GM18868 (cell line): ENCODE results near the gene MAGEL2.
A peak's percentile ranks its signal among the peaks of the same experiment; 100 is the strongest.

Experiments used
- ATAC-seq: cut with Tn5 transposase; IDR thresholded peaks from one replicate; pipeline ENCODE4 v1.9.1; 2021; ENCODE audit warnings: mild to moderate bottlenecking, moderate library complexity; ENCODE audit not compliant: unreplicated experiment

The MAGEL2 gene

DNA sequence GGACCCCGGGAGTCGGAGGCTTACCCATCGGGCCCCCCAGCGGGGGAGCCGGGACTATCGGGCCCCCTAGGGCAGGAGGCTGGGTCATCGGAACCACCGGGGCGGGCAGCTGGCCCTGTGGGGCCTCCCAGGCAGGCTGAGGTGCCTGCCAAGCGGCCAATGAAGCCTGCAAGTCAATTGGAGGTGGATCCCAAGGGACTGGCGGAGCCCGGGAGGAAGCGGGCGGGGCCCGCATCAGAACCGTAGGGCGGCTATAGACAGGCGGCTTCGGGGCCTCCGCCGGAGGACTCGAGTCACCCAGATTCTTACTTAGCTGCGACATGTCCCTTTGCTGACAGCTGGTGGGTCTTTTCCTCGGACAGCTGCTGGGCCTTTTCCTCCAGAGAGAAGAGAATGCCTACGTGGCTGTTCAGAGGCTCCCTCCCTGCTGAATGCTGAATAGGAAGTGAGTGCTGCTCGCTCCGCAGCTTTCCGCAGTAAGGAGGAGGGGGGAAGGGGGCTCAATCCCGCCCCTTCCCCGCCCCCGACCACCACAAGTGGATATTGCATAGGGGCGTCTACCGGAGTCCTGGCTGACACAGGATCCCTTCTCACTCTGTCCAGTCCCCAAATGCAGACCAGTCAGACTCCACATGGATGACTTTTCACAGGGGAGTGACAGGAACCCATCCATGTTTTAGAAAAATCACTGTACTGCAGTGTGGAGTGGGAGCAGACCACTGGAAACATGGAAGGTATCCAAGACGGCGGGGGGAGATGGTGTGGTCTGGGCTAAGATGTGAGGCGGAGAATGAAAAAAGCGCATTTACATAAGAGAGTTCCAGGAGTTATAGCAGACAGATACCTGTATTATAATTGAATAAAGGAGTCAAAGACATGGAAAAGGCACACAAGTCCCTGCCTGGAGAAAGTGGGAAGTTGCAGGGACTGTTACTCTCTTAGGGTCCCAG lies at the start of gene MAGEL2:
Gene MAGEL2, minus strand, starts transcription at position 447 of the 950 bp plus-strand sequence. Its CDS starts 125 bp downstream, at position 322.
- no peak for ATAC-seq

DNA sequence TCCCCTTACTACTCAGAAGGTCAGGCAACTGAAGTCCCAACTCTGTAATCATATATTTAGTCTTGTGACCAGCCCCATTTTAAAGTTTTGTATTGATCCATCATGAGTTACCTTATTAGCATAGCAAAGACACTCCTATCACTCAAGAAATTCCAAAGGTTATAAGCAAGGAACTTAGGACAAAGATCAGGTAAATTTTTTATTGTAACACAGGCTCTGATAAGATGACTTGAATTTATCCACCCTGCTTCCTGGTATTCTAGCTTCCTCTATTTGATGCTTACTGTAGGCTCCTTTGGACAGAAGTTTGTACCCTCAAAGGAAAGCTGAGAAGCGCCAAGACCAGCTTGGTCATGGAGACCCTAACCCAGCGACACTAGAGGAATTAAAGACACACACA lies 47.6 kb upstream of the MAGEL2 start:
- no peak for ATAC-seq

DNA sequence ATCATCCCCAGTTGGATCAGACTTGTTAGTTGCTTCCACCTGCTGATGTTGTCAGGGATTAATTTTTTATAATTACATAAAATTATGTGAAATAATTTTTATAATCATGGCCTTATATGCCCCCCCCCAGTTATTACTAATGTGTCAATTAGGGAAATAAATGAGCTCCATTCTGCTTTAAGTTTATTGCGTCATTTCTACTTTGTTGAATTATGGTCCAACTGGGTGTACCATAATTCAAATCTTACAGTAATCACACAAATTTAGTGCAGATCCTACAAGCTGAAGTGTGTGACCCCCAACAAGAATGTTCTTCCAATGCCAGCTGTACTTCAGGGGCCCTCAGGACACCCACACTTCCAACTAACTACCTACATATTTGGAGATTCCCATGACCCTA lies 46.9 kb upstream of the MAGEL2 start:
- ATAC-seq = no peak

DNA sequence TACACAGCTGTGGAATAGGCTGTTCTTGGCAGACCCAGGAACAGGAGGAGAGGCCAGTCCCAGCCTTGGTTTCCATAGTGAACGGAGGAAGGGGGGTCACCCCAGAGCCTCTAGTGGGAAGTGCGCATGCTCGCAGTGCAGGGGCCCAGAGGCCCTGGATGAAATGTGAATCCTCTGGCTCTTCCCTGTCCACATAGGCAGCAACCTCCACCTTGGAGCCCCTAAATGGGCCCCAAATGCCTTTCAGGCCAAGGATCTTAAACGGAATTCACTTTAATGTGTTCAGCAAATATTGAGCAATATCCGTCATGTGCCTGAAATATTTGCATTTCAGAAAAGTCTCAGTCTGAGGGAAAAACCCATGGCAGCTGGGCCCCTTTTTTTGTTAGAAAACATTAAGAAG lies 42.8 kb upstream of the MAGEL2 start:
- ATAC-seq = peak; percentile 52

DNA sequence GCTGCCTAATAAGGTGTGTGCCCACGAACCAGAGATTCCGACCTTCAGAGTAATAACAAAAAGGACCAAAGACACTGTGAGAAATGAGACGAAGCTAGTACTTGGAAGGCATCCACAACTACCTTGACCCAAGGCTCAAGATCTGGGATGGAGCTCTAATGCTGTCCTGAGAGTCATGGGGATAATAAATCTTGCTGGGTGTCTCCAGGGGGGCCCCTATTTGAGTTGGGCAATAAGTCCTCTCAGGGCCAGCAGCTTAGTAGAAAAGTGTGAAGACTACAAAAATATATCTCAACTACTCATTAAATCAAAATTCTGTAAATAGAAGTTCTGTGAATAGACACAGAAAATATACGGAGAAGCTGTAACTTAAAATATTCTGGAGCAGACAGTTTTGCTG lies 42.3 kb upstream of the MAGEL2 start:
- no peak for ATAC-seq

DNA sequence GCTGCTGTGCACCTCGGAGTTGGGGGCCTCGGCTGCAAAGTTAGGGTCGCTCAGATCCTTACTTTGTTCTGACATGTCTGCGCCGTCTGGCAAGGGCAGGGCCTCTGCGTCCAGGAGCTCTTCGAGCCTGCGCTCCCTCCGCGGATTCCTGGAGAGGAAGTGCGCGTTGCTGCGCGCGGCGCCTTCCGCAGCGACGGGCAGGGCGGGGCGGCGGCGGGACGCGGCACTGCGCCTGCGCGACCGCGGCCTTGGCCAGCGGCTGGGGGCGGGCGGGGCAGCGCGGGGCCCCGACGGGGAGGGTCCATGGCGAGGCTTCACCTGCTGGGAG lies 39.4 kb upstream of the MAGEL2 start, which contains the start of gene NDN:
Gene NDN, minus strand, starts transcription at position 163 of the 328 bp plus-strand sequence. Its CDS starts 88 bp downstream, at position 75.
- ATAC-seq = peak; percentile 65

- peak; percentile 18 for ATAC-seq
Measured at GRCh38 chr15:23686466-23687142, 38.9 kb upstream of the MAGEL2 start.

- no peak for ATAC-seq
Measured at GRCh38 chr15:23671481-23671880, 23.8 kb upstream of the MAGEL2 start.

DNA sequence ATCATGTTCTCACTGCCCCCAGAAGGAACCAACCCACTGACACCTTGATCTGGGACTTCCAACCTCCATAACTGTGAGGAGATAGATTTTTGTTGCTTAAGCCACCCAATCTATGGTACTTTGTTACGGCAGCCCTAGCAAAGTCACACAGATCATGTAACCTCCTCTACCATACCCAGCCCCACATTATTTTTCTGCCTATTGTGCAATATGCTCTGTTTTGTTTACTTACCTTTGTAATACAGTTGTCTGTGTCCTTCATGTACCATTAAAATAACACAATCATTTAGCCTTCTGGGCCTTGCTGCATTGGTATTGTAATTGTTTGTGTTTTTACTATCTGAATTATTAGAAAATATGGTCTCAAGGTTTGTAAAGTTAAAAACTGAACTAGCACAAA lies 23.3 kb upstream of the MAGEL2 start:
- no peak for ATAC-seq

GRCh38 chr15:23663232-23663631 lies 15.6 kb upstream of the MAGEL2 start:
- no peak for ATAC-seq

DNA sequence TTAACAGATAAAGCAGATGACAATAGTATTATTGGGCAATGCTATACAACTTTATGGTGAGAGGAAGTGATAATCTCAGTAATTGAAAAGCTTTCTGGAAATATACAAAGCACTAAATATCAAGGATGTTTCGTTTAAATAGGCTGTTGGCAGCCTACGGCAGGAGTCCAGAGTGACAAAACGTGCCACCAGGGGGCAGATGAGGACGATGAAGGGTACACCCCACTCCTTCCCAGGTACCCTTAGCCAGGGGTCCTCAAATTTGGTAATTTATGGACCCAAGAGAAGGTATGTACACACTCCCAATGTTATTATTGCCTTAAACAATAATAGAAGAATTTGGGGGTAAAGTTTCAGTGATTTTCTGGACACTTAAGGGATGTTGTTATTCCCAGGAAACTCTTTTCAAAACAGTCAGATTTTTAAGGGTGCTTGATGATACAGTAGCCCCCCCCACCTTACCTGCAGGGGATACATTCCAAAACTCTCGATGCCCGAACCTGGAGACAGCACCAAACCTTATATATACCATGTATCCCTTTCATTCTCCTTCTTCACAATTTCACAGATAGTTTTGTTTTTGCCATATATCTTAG lies 1.4 kb upstream of the MAGEL2 start:
- ATAC-seq = peak; percentile 50

DNA sequence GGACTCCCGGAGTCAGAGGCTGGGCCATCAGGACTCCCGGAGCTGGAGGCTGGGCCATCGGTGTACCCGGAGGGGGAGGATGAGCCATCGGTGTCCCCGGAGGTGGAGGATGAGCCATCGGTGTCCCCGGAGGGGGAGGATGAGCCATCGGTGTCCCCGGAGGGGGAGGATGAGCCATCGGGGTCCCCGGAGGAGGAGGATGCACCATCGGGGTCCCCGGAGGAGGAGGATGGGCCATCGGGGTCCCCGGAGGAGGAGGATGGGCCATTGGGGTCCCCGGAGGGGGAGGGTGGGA lies 719 bp downstream of the MAGEL2 start:
- no peak for ATAC-seq

DNA sequence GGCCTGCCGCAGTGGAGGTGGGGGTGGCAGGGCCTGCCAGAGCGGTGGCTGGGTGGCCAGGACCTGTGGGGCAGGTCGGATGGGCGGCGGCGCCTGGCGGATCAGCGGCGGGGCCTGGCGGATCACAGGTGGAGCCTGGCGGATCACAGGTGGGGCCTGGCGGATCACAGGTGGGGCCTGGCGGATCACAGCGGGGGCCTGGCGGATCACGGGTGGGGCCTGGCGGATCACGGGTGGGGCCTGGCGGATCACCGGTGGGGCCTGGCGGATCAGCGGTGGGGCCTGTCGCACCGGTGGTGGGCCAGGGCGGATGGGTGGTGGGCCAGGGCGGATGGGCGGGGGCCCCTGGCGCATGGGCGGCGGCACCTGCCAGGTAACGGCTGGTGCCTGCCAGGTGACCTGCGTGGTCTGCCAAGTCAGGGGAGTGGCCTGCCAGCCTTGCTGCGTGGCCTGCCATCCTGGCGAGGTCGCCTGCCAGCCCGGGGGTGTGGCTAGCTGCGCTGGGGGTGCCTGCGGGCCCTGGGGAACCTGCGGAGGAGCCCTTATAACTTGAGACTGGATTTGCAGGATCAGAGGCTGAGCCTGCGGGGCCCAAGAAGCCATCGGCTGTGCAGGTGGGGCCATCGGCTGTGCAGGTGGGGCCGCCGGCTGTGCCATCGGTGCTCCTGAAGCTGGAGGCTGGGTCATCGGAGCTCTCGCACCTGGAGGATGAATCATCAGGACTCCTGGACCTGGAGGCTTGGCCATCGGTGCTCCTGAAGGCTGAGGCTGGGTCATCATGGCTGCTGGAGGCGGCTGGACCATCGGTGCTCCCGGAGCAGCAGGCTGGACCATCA lies 1.3 kb downstream of the MAGEL2 start:
- no peak for ATAC-seq

DNA sequence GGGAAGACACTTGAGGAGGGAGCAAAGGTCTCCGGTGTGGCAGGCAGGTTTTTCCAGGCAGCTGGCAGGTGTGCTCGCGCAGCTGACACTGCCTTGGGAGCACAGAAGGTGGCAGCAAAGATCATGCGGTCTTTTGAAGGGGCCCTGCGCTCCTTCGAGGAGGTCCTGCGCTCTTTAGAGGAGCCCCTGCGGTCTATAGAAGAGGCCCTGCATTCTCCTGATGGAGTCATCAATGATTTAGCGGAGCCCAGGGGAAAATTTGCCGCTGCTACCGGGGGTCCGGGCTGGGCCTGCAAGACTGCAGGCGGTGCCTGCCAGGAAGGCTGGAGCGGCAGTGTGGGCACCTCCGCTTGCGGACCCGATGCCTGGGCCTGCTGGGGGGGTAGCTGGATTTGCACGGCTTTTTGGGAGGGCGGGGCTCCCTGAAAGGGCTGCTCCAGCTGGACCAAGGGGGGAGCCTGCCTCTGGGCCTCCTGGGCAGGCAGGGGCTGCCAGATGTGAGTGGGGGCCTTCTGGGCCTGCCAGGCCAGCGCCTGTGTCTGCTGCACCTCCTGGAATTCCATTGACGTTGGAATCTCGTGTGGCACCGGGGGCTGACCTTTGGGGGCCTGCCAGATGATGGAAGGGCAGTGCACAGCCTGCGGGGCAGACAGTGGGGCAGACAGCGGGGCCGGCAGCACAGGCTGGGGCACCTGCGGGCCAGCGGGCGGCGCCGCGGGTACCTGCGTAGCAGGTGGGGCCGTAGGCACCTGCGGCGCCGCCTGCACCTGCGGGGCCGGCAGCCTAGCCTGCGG lies 2.1 kb downstream of the MAGEL2 start:
- ATAC-seq = no peak

- no peak for ATAC-seq
Measured at GRCh38 chr15:23644829-23645228, 2.8 kb downstream of the MAGEL2 start.

DNA sequence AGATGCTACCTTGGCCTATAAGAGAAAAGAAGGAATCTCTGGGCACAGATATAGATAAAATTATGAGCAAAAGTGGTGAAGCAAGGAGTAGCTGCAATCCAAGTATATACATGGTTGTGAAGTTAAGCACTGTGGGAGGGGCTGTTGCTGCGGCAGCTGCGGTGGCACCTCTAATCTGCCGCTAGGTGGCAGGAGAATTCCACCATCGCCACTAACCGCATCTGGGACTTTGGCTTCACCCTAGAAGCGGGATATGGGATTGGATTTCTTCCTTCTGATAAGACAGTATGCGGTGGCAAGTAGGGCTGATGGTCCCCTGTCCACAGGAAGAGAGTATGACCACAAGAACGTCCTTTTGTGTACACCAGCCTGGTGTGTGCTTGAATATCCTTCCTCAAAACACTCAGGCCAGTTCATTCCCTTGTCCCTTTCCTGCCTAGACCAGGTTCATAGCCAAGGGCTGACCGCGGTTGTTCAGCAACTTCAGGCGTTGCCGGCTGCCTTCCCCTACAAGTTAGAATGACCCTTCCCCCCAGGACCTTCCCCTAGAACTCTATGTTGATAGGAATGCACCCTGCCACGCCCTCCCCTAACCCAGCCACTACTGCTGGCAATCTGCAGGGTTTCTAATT lies 5.1 kb downstream of the MAGEL2 start:
- peak; percentile 86 for ATAC-seq

- no peak for ATAC-seq
Measured at GRCh38 chr15:23634181-23634580, 13.5 kb downstream of the MAGEL2 start.

GRCh38 chr15:23629234-23629805 lies 18.3 kb downstream of the MAGEL2 start:
- ATAC-seq = peak; percentile 56

GRCh38 chr15:23628612-23629233 lies 18.9 kb downstream of the MAGEL2 start:
- no peak for ATAC-seq
